ENCODE results near the gene RFT1.

GRCh38 chr3:53131096-53131495, 861 bp upstream of the RFT1 start:
- TF ChIP-seq CTCF (conservative IDR thresholded peaks at IDR 0.05 in 1 of 2, IDR thresholded peaks at IDR 0.05 in 1 of 2; ENCODE audit: low read depth in 1 of 2, low read length in 2 of 2) (no peak), EZH2 (IDR thresholded peaks at IDR 0.05; ENCODE audit: low read length, missing control alignments) (no peak)

Data from fibroblast of lung (primary cell).